Measurements from ENCODE around the gene GTPBP6.
"Not testable (repeated sequence)": the region's sequence is repeated elsewhere in the genome, so short reads cannot be mapped to it uniquely, and the experiment has no call there.

DNA sequence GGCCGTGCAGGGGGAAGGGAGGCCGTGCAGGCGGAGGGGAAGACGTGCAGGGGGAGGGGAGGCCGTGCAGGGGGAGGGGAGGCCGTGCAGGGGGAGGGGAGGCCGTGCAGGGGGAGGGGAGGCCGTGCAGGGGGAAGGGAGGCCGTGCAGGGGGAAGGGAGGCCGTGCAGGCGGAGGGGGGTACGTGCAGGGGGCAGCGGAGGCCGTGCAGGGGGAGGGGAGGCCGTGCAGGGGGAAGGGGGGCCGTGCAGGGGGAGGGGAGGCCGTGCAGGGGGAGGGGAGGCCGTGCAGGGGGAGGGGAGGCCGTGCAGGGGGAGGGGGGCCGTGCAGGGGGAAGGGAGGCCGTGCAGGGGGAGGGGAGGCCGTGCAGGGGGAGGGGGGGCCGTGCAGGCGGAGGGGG, 37.9 kb downstream of the GTPBP6 start:
- TF ChIP-seq, protein P1, sequence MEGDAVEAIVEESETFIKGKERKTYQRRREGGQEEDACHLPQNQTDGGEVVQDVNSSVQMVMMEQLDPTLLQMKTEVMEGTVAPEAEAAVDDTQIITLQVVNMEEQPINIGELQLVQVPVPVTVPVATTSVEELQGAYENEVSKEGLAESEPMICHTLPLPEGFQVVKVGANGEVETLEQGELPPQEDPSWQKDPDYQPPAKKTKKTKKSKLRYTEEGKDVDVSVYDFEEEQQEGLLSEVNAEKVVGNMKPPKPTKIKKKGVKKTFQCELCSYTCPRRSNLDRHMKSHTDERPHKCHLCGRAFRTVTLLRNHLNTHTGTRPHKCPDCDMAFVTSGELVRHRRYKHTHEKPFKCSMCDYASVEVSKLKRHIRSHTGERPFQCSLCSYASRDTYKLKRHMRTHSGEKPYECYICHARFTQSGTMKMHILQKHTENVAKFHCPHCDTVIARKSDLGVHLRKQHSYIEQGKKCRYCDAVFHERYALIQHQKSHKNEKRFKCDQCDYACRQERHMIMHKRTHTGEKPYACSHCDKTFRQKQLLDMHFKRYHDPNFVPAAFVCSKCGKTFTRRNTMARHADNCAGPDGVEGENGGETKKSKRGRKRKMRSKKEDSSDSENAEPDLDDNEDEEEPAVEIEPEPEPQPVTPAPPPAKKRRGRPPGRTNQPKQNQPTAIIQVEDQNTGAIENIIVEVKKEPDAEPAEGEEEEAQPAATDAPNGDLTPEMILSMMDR (IDR thresholded peaks at IDR 0.05; ENCODE audit: low read depth, low read length), result not testable (repeated sequence)
- TF ChIP-seq, protein P2, sequence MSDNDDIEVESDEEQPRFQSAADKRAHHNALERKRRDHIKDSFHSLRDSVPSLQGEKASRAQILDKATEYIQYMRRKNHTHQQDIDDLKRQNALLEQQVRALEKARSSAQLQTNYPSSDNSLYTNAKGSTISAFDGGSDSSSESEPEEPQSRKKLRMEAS (IDR thresholded peaks at IDR 0.05; ENCODE audit: low read depth, low read length), result not testable (repeated sequence)
- TF ChIP-seq POLR2A (IDR thresholded peaks at IDR 0.05; ENCODE audit: extremely low read depth, insufficient read length); MYC (IDR thresholded peaks at IDR 0.05; ENCODE audit: low read depth, low read length): not testable (repeated sequence)

All from NB4 (cell line).